Tibial artery (tissue), 4 donors: ENCODE results near the gene CTIF.
A peak's percentile ranks its signal among the peaks of the same experiment; 100 is the strongest.

Source experiments
- DNase-seq, 2 donors: peaks; one replicate each; pipeline ENCODE4 v3.0.0-alpha.2; 2019
- H3K27ac ChIP-seq, 2 donors: fragments of 200-600 bp; sonication (generic) in 1 of 2; 1 replicate in 1 of 2; 2 replicates in 1 of 2; pipeline ENCODE4 v1.5.1; 2018 to 2019; ENCODE audit warnings: mild to moderate bottlenecking in 1 of 2
- H3K27me3 ChIP-seq, 2 donors: fragments of 200-600 bp; sonication (generic) in 1 of 2; one replicate each; pipeline versions ENCODE4 v1.5.1 to v1.6.0; 2016 to 2019
- H3K36me3 ChIP-seq, 3 donors: fragments of 200-600 bp; sonication (generic) in 2 of 3; one replicate each; pipeline ENCODE4 v1.5.1; 2016 to 2019; ENCODE audit warnings: mild to moderate bottlenecking in 2 of 3
- H3K4me1 ChIP-seq, 4 donors: fragments of 200-600 bp; sonication (generic) in 2 of 4; 1 replicate in 3 of 4; 2 replicates in 1 of 4; pipeline ENCODE4 v1.5.1; 2016 to 2019
- H3K4me3 ChIP-seq, 2 donors: fragments of 200-600 bp; sonication (generic) in 1 of 2; 1 replicate in 1 of 2; 2 replicates in 1 of 2; pipeline ENCODE4 v1.5.1; 2018 to 2019; ENCODE audit warnings: mild to moderate bottlenecking in 2 of 2
- H3K9me3 ChIP-seq, 3 donors: fragments of 200-600 bp; sonication (generic) in 1 of 3; one replicate each; pipeline ENCODE4 v1.5.1; 2016 to 2019
- intact Hi-C: fragments of 100-400 bp; cut with DNase I; formaldehyde crosslinking; loops from one replicate; pipeline ENCODE4 v1.15.0; 2023; ENCODE audit warnings: low total_unique reads
- TF ChIP-seq, protein P1 (sequence below), 2 experiments: fragments of 200-600 bp in 1 of 2; fragments of 450-650 bp in 1 of 2; IDR thresholded peaks; one replicate each; pipeline ENCODE4 v1.5.1; 2017 to 2019; ENCODE audit warnings: antibody characterized with exemption in 2 of 2, mild to moderate bottlenecking in 1 of 2, moderate library complexity in 1 of 2

Gene CTIF

DNA sequence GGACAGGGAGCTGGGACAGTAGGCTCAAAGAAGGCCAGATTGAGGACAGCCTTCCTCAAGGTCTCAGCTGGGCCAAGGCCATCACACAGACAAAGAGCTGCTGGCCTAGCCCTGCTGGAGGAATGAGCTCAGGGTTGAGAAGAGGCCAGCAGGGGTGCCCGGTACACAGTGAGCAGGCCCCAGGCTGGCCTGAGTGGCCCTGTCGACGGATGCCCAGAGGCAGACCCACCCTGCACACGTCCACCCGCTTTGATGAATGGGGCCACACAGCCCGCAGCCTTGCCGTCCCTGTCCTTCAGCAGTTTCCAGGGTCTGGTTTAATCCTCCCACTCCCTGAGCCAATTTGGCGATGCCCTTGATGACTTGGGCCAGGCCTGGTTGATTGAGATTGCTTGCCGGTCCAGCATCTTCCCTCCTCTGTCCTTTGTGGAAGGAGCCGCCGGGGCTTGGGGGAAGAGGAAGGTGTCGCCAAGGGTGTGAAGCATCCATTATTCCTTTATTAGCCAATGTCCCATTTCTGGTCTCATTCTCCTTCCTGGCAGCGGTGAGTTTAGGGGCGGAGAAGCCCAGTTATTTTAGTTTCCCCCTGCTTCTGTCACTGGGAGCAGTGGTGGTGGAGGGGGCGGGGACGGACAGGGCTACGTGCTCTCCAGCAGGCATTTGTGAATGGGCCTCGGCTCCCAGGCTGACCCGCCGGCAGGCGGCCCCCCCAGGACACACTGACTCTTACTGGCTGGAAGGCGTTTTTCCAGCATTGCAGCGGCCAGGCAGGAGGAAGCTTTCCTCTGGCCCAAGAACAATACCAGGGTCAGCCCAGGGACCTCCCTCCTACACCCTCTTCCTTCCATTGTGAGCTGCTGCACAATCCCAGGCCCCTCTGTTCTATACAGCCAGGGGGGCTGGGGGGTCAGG is 141.8 kb downstream of the CTIF start:
- DNase-seq, result peak; percentile 94 to 98
- Histone ChIP-seq H3K27me3 (no peaks in the 10 kb centered on the region), H3K9me3 (no peaks in the 10 kb centered on the region), H3K27ac (peak overlapping the region; percentile 85 to 97), H3K36me3 (peaks cover 0 to 9% (median 8%) of the 10 kb centered on the region in 3 donors), H3K4me3 (no peak overlapping the region), H3K4me1 (peaks cover 0 to 62% (median 46%) of the 10 kb centered on the region in 4 donors)
- intact Hi-C loops, result no loop called here
- TF ChIP-seq, protein P1, sequence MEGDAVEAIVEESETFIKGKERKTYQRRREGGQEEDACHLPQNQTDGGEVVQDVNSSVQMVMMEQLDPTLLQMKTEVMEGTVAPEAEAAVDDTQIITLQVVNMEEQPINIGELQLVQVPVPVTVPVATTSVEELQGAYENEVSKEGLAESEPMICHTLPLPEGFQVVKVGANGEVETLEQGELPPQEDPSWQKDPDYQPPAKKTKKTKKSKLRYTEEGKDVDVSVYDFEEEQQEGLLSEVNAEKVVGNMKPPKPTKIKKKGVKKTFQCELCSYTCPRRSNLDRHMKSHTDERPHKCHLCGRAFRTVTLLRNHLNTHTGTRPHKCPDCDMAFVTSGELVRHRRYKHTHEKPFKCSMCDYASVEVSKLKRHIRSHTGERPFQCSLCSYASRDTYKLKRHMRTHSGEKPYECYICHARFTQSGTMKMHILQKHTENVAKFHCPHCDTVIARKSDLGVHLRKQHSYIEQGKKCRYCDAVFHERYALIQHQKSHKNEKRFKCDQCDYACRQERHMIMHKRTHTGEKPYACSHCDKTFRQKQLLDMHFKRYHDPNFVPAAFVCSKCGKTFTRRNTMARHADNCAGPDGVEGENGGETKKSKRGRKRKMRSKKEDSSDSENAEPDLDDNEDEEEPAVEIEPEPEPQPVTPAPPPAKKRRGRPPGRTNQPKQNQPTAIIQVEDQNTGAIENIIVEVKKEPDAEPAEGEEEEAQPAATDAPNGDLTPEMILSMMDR (IDR thresholded peaks at IDR 0.05), result peak; percentile 15 to 47

DNA sequence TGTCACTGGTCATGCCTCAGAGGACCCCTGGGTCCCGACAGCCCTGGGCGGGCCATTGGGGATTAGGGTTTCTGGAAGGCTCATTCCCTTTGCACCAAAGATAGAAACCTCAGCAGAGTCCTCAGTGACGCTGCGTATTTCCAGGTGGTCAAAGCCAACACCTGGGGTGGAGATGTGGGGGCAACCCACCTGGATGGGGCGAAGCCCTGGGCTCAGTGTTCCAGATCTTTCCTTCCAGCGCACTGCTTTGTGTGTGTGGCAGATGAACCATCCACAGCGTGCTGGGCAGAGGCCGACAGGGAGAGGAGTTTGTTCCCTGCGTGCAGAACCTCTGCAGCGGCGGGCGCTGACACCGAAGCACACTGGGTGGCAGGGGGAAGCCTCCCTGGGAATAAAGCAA is 143.9 kb downstream of the CTIF start:
- H3K27ac ChIP-seq, result peak overlapping the region; percentile 85 to 97
- TF ChIP-seq, protein P1 (IDR thresholded peaks at IDR 0.05), result no peak
- H3K4me3 ChIP-seq, result no peak overlapping the region
- H3K9me3 ChIP-seq, result no peaks in the 10 kb centered on the region
- no peak for DNase-seq
- H3K27me3 ChIP-seq, result no peaks in the 10 kb centered on the region
- peaks cover 0 to 13% (median 8%) of the 10 kb centered on the region in 3 donors for H3K36me3 ChIP-seq
- intact Hi-C loops, result no loop called here
- peaks cover 0 to 42% (median 30%) of the 10 kb centered on the region in 4 donors for H3K4me1 ChIP-seq

DNA sequence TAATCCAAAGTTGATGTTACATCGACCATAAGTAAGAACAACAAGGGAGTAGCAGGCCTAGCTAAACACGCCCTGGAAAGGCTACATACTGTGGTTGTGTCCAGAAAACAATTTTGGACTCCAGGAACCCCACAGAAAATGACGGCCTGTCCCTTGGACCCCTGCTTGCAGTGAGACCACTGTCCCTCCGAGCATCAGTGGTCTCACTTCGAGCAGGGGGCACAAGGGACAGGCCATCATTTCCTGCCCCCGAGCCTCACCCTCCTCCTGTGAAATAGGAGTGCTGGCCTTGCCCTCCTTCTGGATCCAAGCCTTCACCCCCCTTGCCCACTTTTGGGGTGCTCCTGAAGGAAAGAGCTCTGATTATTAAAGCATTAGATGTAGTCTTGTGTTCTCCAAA is 144.4 kb downstream of the CTIF start:
- Histone ChIP-seq H3K27me3 (no peaks in the 10 kb centered on the region), H3K4me1 (peaks cover 0 to 37% (median 30%) of the 10 kb centered on the region in 4 donors), H3K4me3 (no peak overlapping the region), H3K9me3 (no peaks in the 10 kb centered on the region), H3K27ac (peak overlapping the region; percentile 23 to 28), H3K36me3 (peaks cover 0 to 17% (median 8%) of the 10 kb centered on the region in 3 donors)
- intact Hi-C loops, result no loop called here
- TF ChIP-seq, protein P1 (IDR thresholded peaks at IDR 0.05), result no peak
- no peak for DNase-seq

DNA sequence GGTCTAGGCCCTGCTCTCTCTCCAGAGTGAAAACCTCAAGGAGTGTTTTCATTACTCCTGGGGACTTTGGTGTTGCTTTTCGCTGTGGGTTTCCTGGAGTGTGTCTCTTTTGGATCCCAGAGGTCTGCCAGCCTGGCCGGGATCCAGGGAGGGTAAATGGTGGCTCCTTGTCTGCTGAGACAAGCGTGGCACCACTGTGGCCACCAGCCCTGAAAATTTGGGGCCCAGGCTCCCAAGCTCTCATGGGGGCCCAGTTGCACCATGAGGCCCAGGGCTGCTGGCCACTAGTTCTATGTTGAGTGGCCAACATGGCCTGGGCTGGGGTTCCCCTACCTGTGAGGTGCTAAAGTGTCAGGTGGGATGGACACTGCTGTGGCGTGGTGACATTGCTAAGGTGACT is 144.8 kb downstream of the CTIF start:
- Histone ChIP-seq H3K36me3 (peaks cover 0 to 22% (median 8%) of the 10 kb centered on the region in 3 donors), H3K27ac (peak overlapping the region; percentile 23 to 28), H3K9me3 (no peaks in the 10 kb centered on the region), H3K4me3 (no peak overlapping the region), H3K4me1 (peaks cover 0 to 33% (median 28%) of the 10 kb centered on the region in 4 donors), H3K27me3 (no peaks in the 10 kb centered on the region)
- intact Hi-C loops, result no loop called here
- DNase-seq, result no peak
- TF ChIP-seq, protein P1 (IDR thresholded peaks at IDR 0.05), result no peak

DNA sequence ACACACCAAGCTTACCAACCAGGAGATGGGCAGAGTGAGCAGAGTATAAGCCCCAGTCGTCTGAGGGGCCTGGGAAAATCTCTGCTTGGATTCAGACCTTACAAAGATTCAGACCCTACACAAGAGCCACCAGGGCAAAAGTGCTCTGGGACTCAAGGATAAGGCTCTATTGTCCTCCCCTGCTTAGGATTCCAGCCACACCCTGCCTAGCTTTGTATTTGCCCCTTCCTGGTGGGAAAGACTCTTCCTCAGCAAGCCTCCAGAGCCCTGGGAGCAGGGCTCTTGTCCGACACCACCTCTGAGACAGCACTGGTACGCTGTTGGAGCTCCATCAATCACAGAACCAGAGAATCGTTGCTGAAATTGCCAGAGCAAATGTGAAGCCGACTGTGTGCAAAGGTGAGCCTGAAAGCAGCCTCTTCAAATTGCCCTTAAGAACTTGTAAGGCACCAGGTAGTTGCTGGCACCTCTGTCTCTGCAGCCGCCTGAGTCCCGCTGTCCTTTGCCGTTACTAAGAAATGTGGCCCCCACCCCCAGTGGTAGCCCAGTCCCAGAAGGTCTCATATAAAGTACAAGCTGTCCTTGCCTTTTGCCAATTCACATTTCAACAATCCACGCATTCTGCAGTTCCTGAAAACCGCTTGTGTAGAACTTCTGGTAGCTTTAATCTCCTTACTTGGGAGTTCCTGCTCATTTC is 148.7 kb downstream of the CTIF start:
- no peak overlapping the region for H3K27ac ChIP-seq

More for the DNA sequence above, 148.7 kb downstream of the CTIF start:
- peaks cover 0 to 43% (median 18%) of the 10 kb centered on the region in 3 donors for H3K36me3 ChIP-seq
- no peaks in the 10 kb centered on the region for H3K27me3 ChIP-seq
- no peak overlapping the region for H3K4me3 ChIP-seq
- no peaks in the 10 kb centered on the region for H3K9me3 ChIP-seq
- intact Hi-C loops, result no loop called here
- TF ChIP-seq, protein P1 (IDR thresholded peaks at IDR 0.05), result no peak
- H3K4me1 ChIP-seq, result no peaks in the 10 kb centered on the region
- no peak for DNase-seq
